H9 (cell line): ENCODE results near the gene PNRC1. TPM values are rescaled to one million over a fixed set of nuclear protein-coding genes. Genes with fewer than 3 reads are reported as not detected.

ENCODE experiments used
- DNase-seq: peaks from one replicate; pipeline ENCODE4 v3.0.0-alpha.2; 2017
- H2AFZ ChIP-seq: one replicate; pipeline ENCODE4 v1.6.1; 2013; ENCODE audit warnings: mild to moderate bottlenecking, low read length, control low read depth, moderate library complexity
- H2AK5ac ChIP-seq: 2 replicates; pipeline ENCODE4 v1.6.1; 2013; ENCODE audit warnings: low read length, control low read depth, mixed read lengths; ENCODE audit not compliant: insufficient read length
- H2BK120ac ChIP-seq: one replicate; pipeline ENCODE4 v1.6.1; 2013; ENCODE audit warnings: low read depth, mild to moderate bottlenecking, low read length, control low read depth, inconsistent platforms; ENCODE audit not compliant: poor library complexity, severe bottlenecking
- H2BK12ac ChIP-seq: 2 replicates; pipeline ENCODE4 v1.6.1; 2013; ENCODE audit warnings: low read length, control low read depth, mixed read lengths, low read depth; ENCODE audit not compliant: insufficient read length
- H2BK15ac ChIP-seq: 2 replicates; pipeline ENCODE4 v1.6.1; 2013; ENCODE audit warnings: low read depth, low read length, control low read depth
- H2BK20ac ChIP-seq: one replicate; pipeline ENCODE4 v1.6.1; 2013; ENCODE audit warnings: low read depth, mild to moderate bottlenecking, low read length, control low read depth, inconsistent platforms; ENCODE audit not compliant: poor library complexity, severe bottlenecking
- H2BK5ac ChIP-seq: 2 replicates; pipeline ENCODE4 v1.6.1; 2013; ENCODE audit warnings: low read length, control low read depth, mixed read lengths; ENCODE audit not compliant: insufficient read length
- H3K14ac ChIP-seq: 2 replicates; pipeline ENCODE4 v1.6.1; 2013; ENCODE audit warnings: low read length, control low read depth; ENCODE audit not compliant: insufficient read depth
- H3K18ac ChIP-seq: 2 replicates; pipeline ENCODE4 v1.6.1; 2013; ENCODE audit warnings: low read depth, mild to moderate bottlenecking, mixed read lengths, low read length, control low read depth; ENCODE audit not compliant: insufficient read length
- H3K23ac ChIP-seq: 2 replicates; pipeline ENCODE4 v1.6.1; 2013; ENCODE audit warnings: low read length, control low read depth, mixed read lengths, low read depth; ENCODE audit not compliant: insufficient read length
- H3K23me2 ChIP-seq: 2 replicates; pipeline ENCODE4 v1.6.1; 2013; ENCODE audit warnings: low read depth, mild to moderate bottlenecking, mixed read lengths, low read length, control low read depth; ENCODE audit not compliant: insufficient read length, poor library complexity, severe bottlenecking
- H3K27ac ChIP-seq: 2 replicates; pipeline ENCODE4 v1.5.1; 2013; ENCODE audit warnings: low read length, control low read depth, mixed read lengths, low read depth; ENCODE audit not compliant: insufficient read length
- H3K27me3 ChIP-seq: 2 replicates; pipeline ENCODE4 v1.6.1; 2013; ENCODE audit warnings: low read length, control low read depth, inconsistent platforms; ENCODE audit not compliant: insufficient read depth
- H3K4ac ChIP-seq: 2 replicates; pipeline ENCODE4 v1.6.1; 2013; ENCODE audit warnings: low read depth, mild to moderate bottlenecking, control low read depth, inconsistent platforms, low read length, moderate library complexity
- H3K4me1 ChIP-seq: 2 replicates; pipeline ENCODE4 v1.6.1; 2013; ENCODE audit warnings: low read length, control low read depth, inconsistent platforms; ENCODE audit not compliant: insufficient read depth
- H3K4me2 ChIP-seq: 2 replicates; pipeline ENCODE4 v1.6.1; 2013; ENCODE audit warnings: low read length, control low read depth, mixed read lengths; ENCODE audit not compliant: insufficient read length, insufficient read depth
- H3K56ac ChIP-seq: 2 replicates; pipeline ENCODE4 v1.6.1; 2013; ENCODE audit warnings: low read depth, mild to moderate bottlenecking, mixed read lengths, low read length, control low read depth; ENCODE audit not compliant: insufficient read length
- H3K79me1 ChIP-seq: 2 replicates; pipeline ENCODE4 v1.6.1; 2013; ENCODE audit warnings: low read depth, mild to moderate bottlenecking, moderate library complexity, low read length, control low read depth, inconsistent platforms; ENCODE audit not compliant: insufficient read depth, poor library complexity, severe bottlenecking
- H3K79me2 ChIP-seq: 2 replicates; pipeline ENCODE4 v1.6.1; 2013; ENCODE audit warnings: low read length, control low read depth, inconsistent platforms; ENCODE audit not compliant: insufficient read depth
- H3K9ac ChIP-seq: 2 replicates; pipeline ENCODE4 v1.6.1; 2013; ENCODE audit warnings: low read length, control low read depth, mixed read lengths; ENCODE audit not compliant: insufficient read length; ENCODE audit errors: extremely low read depth
- H3K9me3 ChIP-seq: one replicate; pipeline ENCODE4 v1.6.1; 2013; ENCODE audit warnings: low read depth, low read length, inconsistent platforms; ENCODE audit not compliant: control insufficient read depth
- H3T11ph ChIP-seq: one replicate; pipeline ENCODE4 v1.6.1; 2013; ENCODE audit warnings: mild to moderate bottlenecking, low read length, control low read depth, inconsistent platforms
- H4K20me1 ChIP-seq: one replicate; pipeline ENCODE4 v1.6.1; 2013; ENCODE audit not compliant: control insufficient read depth, insufficient read length, insufficient read depth
- H4K5ac ChIP-seq: 2 replicates; pipeline ENCODE4 v1.6.1; 2013; ENCODE audit warnings: low read depth, mild to moderate bottlenecking, mixed read lengths, low read length, control low read depth; ENCODE audit not compliant: insufficient read length
- H4K8ac ChIP-seq: replicated peaks from 2 replicates; pipeline ENCODE4 v1.6.1; 2013; ENCODE audit warnings: low read length, control low read depth, mixed read lengths, low read depth; ENCODE audit not compliant: insufficient read length
- H4K91ac ChIP-seq: 2 replicates; pipeline ENCODE4 v1.6.1; 2013; ENCODE audit warnings: low read depth, mild to moderate bottlenecking, moderate library complexity, mixed read lengths, low read length, control low read depth; ENCODE audit not compliant: insufficient read length
- H3K27ac Mint-ChIP-seq, 3 experiments: 2 replicates in 2 of 3; 3 replicates in 1 of 3; pipeline ENCODE4 v1.8.0; 2020 to 2021; ENCODE audit warnings: mixed read lengths in 3 of 3, mild to moderate bottlenecking in 1 of 3, moderate library complexity in 1 of 3
- H3K27me3 Mint-ChIP-seq: 2 replicates; pipeline ENCODE4 v1.8.0; 2021; ENCODE audit warnings: low read depth, mild to moderate bottlenecking, moderate library complexity, mixed read lengths
- H3K36me3 Mint-ChIP-seq, 3 experiments: 2 replicates in 2 of 3; 3 replicates in 1 of 3; pipeline ENCODE4 v1.8.0; 2020 to 2021; ENCODE audit warnings: low read depth in 3 of 3, mixed read lengths in 3 of 3; ENCODE audit not compliant: insufficient read depth in 1 of 3
- H3K4me1 Mint-ChIP-seq, 2 experiments: 2 replicates each; pipeline ENCODE4 v1.8.0; 2020; ENCODE audit warnings: mixed read lengths in 2 of 2
- H3K4me3 Mint-ChIP-seq, 2 experiments: 2 replicates in 1 of 2; 3 replicates in 1 of 2; pipeline ENCODE4 v1.8.0; 2020 to 2021; ENCODE audit warnings: mild to moderate bottlenecking in 2 of 2, mixed read lengths in 2 of 2, moderate library complexity in 1 of 2
- H3K9me3 Mint-ChIP-seq, 2 experiments: 2 replicates in 1 of 2; 3 replicates in 1 of 2; pipeline ENCODE4 v1.8.0; 2020; ENCODE audit warnings: mild to moderate bottlenecking in 2 of 2, mixed read lengths in 2 of 2, moderate library complexity in 1 of 2
- CTCF ChIP-seq: fragments of 200-600 bp; sonication (generic); conservative IDR thresholded peaks from 3 replicates; pipeline ENCODE4 v1.8.0; 2021; ENCODE audit warnings: antibody characterized with exemption, mild to moderate bottlenecking
- total RNA-seq: library from RNA; stranded (reverse); gene quantifications from 2 replicates; pipeline ENCODE4 v1.2.1, GENCODE V29; 2021

Gene PNRC1
- total RNA-seq, 1 experiment from 2014 or later: 57.4 TPM

GRCh38 chr6:89067796-89068195 lies 12.8 kb upstream of the PNRC1 start:
- Histone ChIP-seq H4K20me1 (no peaks in the 10 kb centered on the region), H3K14ac (no peak overlapping the region), H3K79me2 (no peaks in the 10 kb centered on the region), H3K27ac (no peak overlapping the region), H3T11ph (no peak overlapping the region), H2BK20ac (no peak overlapping the region), H3K23me2 (no peaks in the 10 kb centered on the region), H4K8ac (no peak overlapping the region), H2AFZ (no peak overlapping the region), H3K18ac (no peak overlapping the region), H2AK5ac (no peak overlapping the region), H3K9ac (no peak overlapping the region), H2BK12ac (no peak overlapping the region), H3K56ac (no peak overlapping the region), H3K79me1 (no peaks in the 10 kb centered on the region), H3K23ac (no peak overlapping the region), H3K4ac (no peak overlapping the region), H2BK15ac (no peak overlapping the region), H3K27me3 (no peaks in the 10 kb centered on the region), H2BK5ac (no peak overlapping the region), H3K9me3 (no peaks in the 10 kb centered on the region), H4K5ac (no peak overlapping the region), H2BK120ac (no peak overlapping the region), H4K91ac (no peak overlapping the region), H3K4me1 (no peaks in the 10 kb centered on the region), H3K4me2 (no peak overlapping the region)
- H3K27me3 Mint-ChIP-seq: peaks cover 8% of the 10 kb centered on the region
- no peak overlapping the region for H3K27ac Mint-ChIP-seq
- TF ChIP-seq CTCF: no peak
- H3K36me3 Mint-ChIP-seq: no peaks in the 10 kb centered on the region; a peak in 2 of 7 replicates
- H3K4me3 Mint-ChIP-seq: no peak overlapping the region
- DNase-seq: no peak
- peaks cover 0 to 6% of the 10 kb centered on the region in 2 experiments; a peak in 4 of 5 replicates for H3K9me3 Mint-ChIP-seq
- H3K4me1 Mint-ChIP-seq: peaks cover 7 to 8% of the 10 kb centered on the region in 2 experiments
